HepG2 (cell line): Measurements from ENCODE around the gene SALL2. TPM values are rescaled to one million over a fixed set of nuclear protein-coding genes. Genes with fewer than 3 reads are reported as not detected.
A peak's percentile ranks its signal among the peaks of the same experiment; 100 is the strongest.

ENCODE experiments used
- ATAC-seq: fragments of 200-7000 bp; cut with Tn5 transposase; 3 replicates; pipeline ENCODE4 v1.9.1; 2020; ENCODE audit warnings: mild to moderate bottlenecking, moderate library complexity
- BruUV-seq: library from RNA; stranded (reverse); fragments of 400-500 nt; replicated peaks from 2 replicates; lab custom pipeline; 2021; lab: Mats Ljungman, UMichigan
- CTCF ChIA-PET: fragments of 300-600 bp; formaldehyde crosslinking; extraction: SDS; loops from one replicate; lab custom pipeline; 2021; ENCODE audit warnings: low total read pairs, inconsistent platforms, low intra/inter-chr PET ratio; lab: Yijun Ruan, JAX
- POLR2A ChIA-PET: fragments of 350-600 bp; sonication (Branson Sonifier 250); formaldehyde crosslinking; loops from one replicate; lab custom pipeline; 2020; ENCODE audit warnings: antibody characterized with exemption, inconsistent platforms; lab: Yijun Ruan, JAX
- DNase-seq: peaks from one replicate; pipeline ENCODE4 v3.0.0-alpha.2; 2015; ENCODE audit warnings: low spot score
- FAIRE-seq: peaks from 3 replicates; lab custom pipeline; 2011; peaks lifted over from hg19 to GRCh38; lab: Jason Lieb, UNC
- H2AFZ ChIP-seq: one replicate; pipeline ENCODE4 v1.6.1; 2011; ENCODE audit warnings: low read length, inconsistent platforms
- H3K27ac ChIP-seq: fragments of 300-600 bp; 3 replicates; pipeline ENCODE4 v1.8.0; 2011; ENCODE audit warnings: mixed run types, mild to moderate bottlenecking, mixed read lengths, low read length, inconsistent platforms; ENCODE audit not compliant: insufficient read depth; ENCODE audit errors: extremely low read length
- H3K27me3 ChIP-seq, 2 experiments: fragments of 200-600 bp in 1 of 2; 2 replicates in 1 of 2; 3 replicates in 1 of 2; pipeline versions ENCODE4 v1.6.0 to v1.8.0; 2011; ENCODE audit warnings: low read length in 2 of 2, mild to moderate bottlenecking in 2 of 2, moderate library complexity in 2 of 2, inconsistent platforms in 1 of 2; ENCODE audit not compliant: insufficient read depth in 2 of 2, control insufficient read depth in 1 of 2
- H3K36me3 ChIP-seq, 2 experiments: fragments of 200-600 bp in 1 of 2; replicated peaks in 1 of 2; 2 replicates in 1 of 2; 3 replicates in 1 of 2; pipeline versions ENCODE4 v1.5.1 to v1.8.0; 2011; ENCODE audit warnings: low read length in 2 of 2, inconsistent platforms in 1 of 2; ENCODE audit not compliant: insufficient read depth in 2 of 2, control insufficient read depth in 1 of 2
- H3K4me1 ChIP-seq: 2 replicates; pipeline ENCODE4 v1.5.1; 2012; ENCODE audit warnings: low read length, inconsistent platforms; ENCODE audit not compliant: insufficient read depth
- H3K4me2 ChIP-seq: 2 replicates; pipeline ENCODE4 v1.6.0; 2011; ENCODE audit warnings: low read depth, low read length, inconsistent platforms
- H3K4me3 ChIP-seq, 3 experiments: fragments of 200-600 bp in 1 of 3; sonication (generic), shearing (Covaris generic) in 1 of 3; replicated peaks in 1 of 3; 2 replicates each; pipeline ENCODE4 v1.5.1; 2011 to 2016; ENCODE audit warnings: low read length in 3 of 3, inconsistent platforms in 2 of 3, low read depth in 2 of 3, mild to moderate bottlenecking in 2 of 3, control low read depth in 1 of 3, mixed read lengths in 1 of 3; ENCODE audit not compliant: insufficient read depth in 1 of 3
- H3K79me2 ChIP-seq: one replicate; pipeline ENCODE4 v1.6.1; 2011; ENCODE audit warnings: low read length, inconsistent platforms; ENCODE audit not compliant: insufficient read depth
- H3K9ac ChIP-seq: 2 replicates; pipeline ENCODE4 v1.6.0; 2011; ENCODE audit warnings: mild to moderate bottlenecking, low read depth, low read length, inconsistent platforms; ENCODE audit not compliant: insufficient read depth
- H3K9me3 ChIP-seq: 2 replicates; pipeline ENCODE4 v1.5.1; 2012; ENCODE audit warnings: mild to moderate bottlenecking, low read length
- H4K20me1 ChIP-seq: 2 replicates; pipeline ENCODE4 v1.6.0; 2011; ENCODE audit warnings: inconsistent platforms, mild to moderate bottlenecking, low read length, moderate library complexity; ENCODE audit not compliant: insufficient read depth
- CCAR2 ChIP-seq: fragments of 200-400 bp; formaldehyde crosslinking; optimal IDR thresholded peaks from 2 replicates; pipeline ENCODE3; 2018; ENCODE audit warnings: low read depth, mild to moderate bottlenecking, low read length, moderate library complexity
- KIAA2018 ChIP-seq: sonication (generic); formaldehyde crosslinking; IDR thresholded peaks from 2 replicates; pipeline ENCODE4 v1.5.0; 2020; ENCODE audit warnings: mild to moderate bottlenecking, missing genetic modification reagents, borderline replicate concordance
- ZNF138 ChIP-seq: sonication (generic); formaldehyde crosslinking; IDR thresholded peaks from 2 replicates; pipeline ENCODE4 v1.5.0; 2020; ENCODE audit warnings: mild to moderate bottlenecking, low read depth, missing genetic modification reagents
- ZNF280D ChIP-seq: sonication (generic); formaldehyde crosslinking; IDR thresholded peaks from 2 replicates; pipeline ENCODE4 v1.5.1; 2020; ENCODE audit warnings: mild to moderate bottlenecking, missing genetic modification reagents
- ZNF652 ChIP-seq: IDR thresholded peaks from 2 replicates; pipeline ENCODE4 v1.6.1; 2016; ENCODE audit warnings: low read depth, borderline replicate concordance
- WGBS: methylation state at CpG from one replicate; pipeline ENCODE4 v1.1.6; 2017; ENCODE audit warnings: low lambda C conversion rate; 5-methylcytosine and 5-hydroxymethylcytosine counted together
- in situ Hi-C: cut with HindIII; loops from 2 replicates; pipeline ENCODE4 v1.10.0; 2017; ENCODE audit warnings: low pct_unique_long_range_greater_than_20kb; ENCODE audit not compliant: extremely low pct_ligation_motif_present
- intact Hi-C: fragments of 100-400 bp; cut with micrococcal nuclease; formaldehyde crosslinking; loops from one replicate; pipeline ENCODE4 v1.10.0; 2022; ENCODE audit not compliant: unreplicated experiment
- polyA plus RNA-seq, 8 experiments: library from polyadenylated mRNA; depleted of rRNA in 3 of 8; stranded (reverse) in 7 of 8; unstranded in 1 of 8; fragments of >200 nt; fragmentation: Illumina TruSeq in 4 of 8; extraction: Trizol in 4 of 8; gene quantifications; 2 replicates each; pipeline versions ENCODE4 v1.2.1 to v1.2.3, GENCODE V29; 2011 to 2016; ENCODE audit warnings: low read depth in 4 of 8, missing spikeins in 1 of 8, mixed read lengths in 1 of 8; ENCODE audit not compliant: insufficient read depth in 1 of 8
- total RNA-seq, 5 experiments: library from RNA; depleted of rRNA; stranded (reverse); fragments of >200 nt; fragmentation: Illumina TruSeq; extraction: Trizol; gene quantifications; 2 replicates each; pipeline ENCODE4 v1.2.3, GENCODE V29; 2016; ENCODE audit warnings: low read depth in 1 of 5

The SALL2 gene
- total and polyA plus RNA-seq, 2 of the 13 experiments (the other 11 are each of a cell fraction or from before 2014, with no cell fraction given), result 4.9 to 5.8 TPM

GRCh38 chr14:21539189-21539940, 13.2 kb upstream of the SALL2 start (continued):
- no peak for TF ChIP-seq KIAA2018 (CRISPR knock-in tag)

GRCh38 chr14:21537090-21537424, 10.9 kb upstream of the SALL2 start:
- H3K27ac ChIP-seq, result no peak overlapping the region
- FAIRE-seq (no peak), ATAC-seq (no peak; the same call in 2 of the 3 replicates), DNase-seq (no peak)
- no peaks in the 10 kb centered on the region for H4K20me1 ChIP-seq
- H3K79me2 ChIP-seq, result no peaks in the 10 kb centered on the region
- BruUV-seq, result no TSS peak
- intact Hi-C loops (no loop called here), in situ Hi-C loops (no loop called here)
- TF ChIP-seq ZNF652, result peak; percentile 92
- 0 out of 2 replicates have a peak, but pooled peaks have one; percentile 3 for TF ChIP-seq ZNF280D
- no peak for TF ChIP-seq ZNF138 (CRISPR knock-in tag)
- TF ChIP-seq CCAR2, result no peak
- H2AFZ ChIP-seq, result peak overlapping the region; percentile 80
- peak overlapping the region; percentile 54; the same call in 1 of the 2 replicates for H3K9ac ChIP-seq
- peaks cover 28% of the 10 kb centered on the region for H3K4me1 ChIP-seq
- H3K27me3 ChIP-seq, result peaks cover 1 to 26% of the 10 kb centered on the region in 2 experiments; a peak in 3 of 5 replicates
- H3K9me3 ChIP-seq, result peaks cover 9% of the 10 kb centered on the region
- H3K4me2 ChIP-seq, result peak overlapping the region; percentile 92
- 1% methylated on average over 3 of the region's 3 CpGs for WGBS
- peak overlapping the region; percentile 52 to 76 (median 57); a peak in 5 of 6 replicates for H3K4me3 ChIP-seq
- no peaks in the 10 kb centered on the region for H3K36me3 ChIP-seq
- ChIA-PET CTCF (no interaction called here), POLR2A (interaction anchor here (0.9 to 4.6 kb wide), 2 partner anchors 10 to 26 kb away, joined by 3 to 26 read pairs; partner anchors contain the start of genes METTL3 and SALL2)
